Measurements from ENCODE around the gene HPSE2. TPM values are rescaled to one million over a fixed set of nuclear protein-coding genes. Genes with fewer than 3 reads are reported as not detected.

HPSE2 gene
- total RNA-seq, 1 experiment from 2014 or later, result 0.05 TPM

DNA sequence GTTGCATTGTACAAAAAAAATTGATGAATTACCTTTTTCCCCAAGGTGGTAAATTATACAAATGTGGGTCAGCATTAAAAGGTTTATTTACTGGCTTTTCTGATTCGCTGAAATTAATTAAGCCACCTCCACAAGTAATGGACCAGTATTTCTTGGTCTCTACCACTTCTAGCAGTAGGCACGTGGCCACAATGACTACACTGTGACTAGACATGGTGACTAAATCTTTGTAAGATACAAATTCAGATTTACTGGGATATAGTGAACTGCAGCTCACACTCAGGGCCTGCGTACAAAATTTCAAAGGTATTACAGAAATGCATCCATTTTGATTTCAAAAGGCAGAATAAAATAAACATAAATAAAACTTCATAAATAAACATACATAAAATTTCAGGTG, 10.9 kb downstream of the HPSE2 start:
- intact Hi-C loops (cut with micrococcal nuclease), result no loop called here
- H3K27me3 ChIP-seq (ENCODE audit: insufficient read depth, low read length), result peaks cover 30% of the 10 kb centered on the region
- no peak overlapping the region for H3K9ac ChIP-seq (ENCODE audit: low read length)
- no peak overlapping the region for H2AFZ ChIP-seq (ENCODE audit: low read depth, low read length, poor library complexity, severe bottlenecking)
- RAD21 ChIA-PET (ENCODE audit: low non-redundant PET in 1 of 2, low total read pairs in 2 of 2, uncharacterized antibody in 2 of 2, unreplicated experiment in 2 of 2), result no interaction called here
- ATAC-seq, result no peak
- H4K20me1 ChIP-seq (ENCODE audit: insufficient read depth), result no peaks in the 10 kb centered on the region
- TF ChIP-seq, protein P1, sequence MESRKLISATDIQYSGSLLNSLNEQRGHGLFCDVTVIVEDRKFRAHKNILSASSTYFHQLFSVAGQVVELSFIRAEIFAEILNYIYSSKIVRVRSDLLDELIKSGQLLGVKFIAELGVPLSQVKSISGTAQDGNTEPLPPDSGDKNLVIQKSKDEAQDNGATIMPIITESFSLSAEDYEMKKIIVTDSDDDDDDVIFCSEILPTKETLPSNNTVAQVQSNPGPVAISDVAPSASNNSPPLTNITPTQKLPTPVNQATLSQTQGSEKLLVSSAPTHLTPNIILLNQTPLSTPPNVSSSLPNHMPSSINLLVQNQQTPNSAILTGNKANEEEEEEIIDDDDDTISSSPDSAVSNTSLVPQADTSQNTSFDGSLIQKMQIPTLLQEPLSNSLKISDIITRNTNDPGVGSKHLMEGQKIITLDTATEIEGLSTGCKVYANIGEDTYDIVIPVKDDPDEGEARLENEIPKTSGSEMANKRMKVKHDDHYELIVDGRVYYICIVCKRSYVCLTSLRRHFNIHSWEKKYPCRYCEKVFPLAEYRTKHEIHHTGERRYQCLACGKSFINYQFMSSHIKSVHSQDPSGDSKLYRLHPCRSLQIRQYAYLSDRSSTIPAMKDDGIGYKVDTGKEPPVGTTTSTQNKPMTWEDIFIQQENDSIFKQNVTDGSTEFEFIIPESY (IDR thresholded peaks at IDR 0.05; ENCODE audit: extremely low read depth, insufficient replicate concordance, low read length), result no peak
- TF ChIP-seq REST (IDR thresholded peaks at IDR 0.05; ENCODE audit: low read depth), result no peak
- no peak for TF ChIP-seq EZH2phosphoT487 (IDR thresholded peaks at IDR 0.05; ENCODE audit: borderline replicate concordance)
- no peak for TF ChIP-seq ZFX (IDR thresholded peaks at IDR 0.05)
- no peak for TF ChIP-seq CBX3 (IDR thresholded peaks at IDR 0.05; ENCODE audit: low read depth)
- TF ChIP-seq, protein P2, sequence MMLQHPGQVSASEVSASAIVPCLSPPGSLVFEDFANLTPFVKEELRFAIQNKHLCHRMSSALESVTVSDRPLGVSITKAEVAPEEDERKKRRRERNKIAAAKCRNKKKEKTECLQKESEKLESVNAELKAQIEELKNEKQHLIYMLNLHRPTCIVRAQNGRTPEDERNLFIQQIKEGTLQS (IDR thresholded peaks at IDR 0.05), result no peak
- TF ChIP-seq SP1 (IDR thresholded peaks at IDR 0.05; ENCODE audit: low read depth), result no peak
- no peak for TF ChIP-seq POLR2AphosphoS5 (IDR thresholded peaks at IDR 0.05; ENCODE audit: low read depth, low read length)
- TF ChIP-seq EGR1 (IDR thresholded peaks at IDR 0.05; ENCODE audit: low read depth), result no peak
- TF ChIP-seq RAD21 (IDR thresholded peaks at IDR 0.05; ENCODE audit: low read depth), result no peak
- TF ChIP-seq FOSL1 (IDR thresholded peaks at IDR 0.05; ENCODE audit: low read depth), result no peak
- TF ChIP-seq, protein P3, sequence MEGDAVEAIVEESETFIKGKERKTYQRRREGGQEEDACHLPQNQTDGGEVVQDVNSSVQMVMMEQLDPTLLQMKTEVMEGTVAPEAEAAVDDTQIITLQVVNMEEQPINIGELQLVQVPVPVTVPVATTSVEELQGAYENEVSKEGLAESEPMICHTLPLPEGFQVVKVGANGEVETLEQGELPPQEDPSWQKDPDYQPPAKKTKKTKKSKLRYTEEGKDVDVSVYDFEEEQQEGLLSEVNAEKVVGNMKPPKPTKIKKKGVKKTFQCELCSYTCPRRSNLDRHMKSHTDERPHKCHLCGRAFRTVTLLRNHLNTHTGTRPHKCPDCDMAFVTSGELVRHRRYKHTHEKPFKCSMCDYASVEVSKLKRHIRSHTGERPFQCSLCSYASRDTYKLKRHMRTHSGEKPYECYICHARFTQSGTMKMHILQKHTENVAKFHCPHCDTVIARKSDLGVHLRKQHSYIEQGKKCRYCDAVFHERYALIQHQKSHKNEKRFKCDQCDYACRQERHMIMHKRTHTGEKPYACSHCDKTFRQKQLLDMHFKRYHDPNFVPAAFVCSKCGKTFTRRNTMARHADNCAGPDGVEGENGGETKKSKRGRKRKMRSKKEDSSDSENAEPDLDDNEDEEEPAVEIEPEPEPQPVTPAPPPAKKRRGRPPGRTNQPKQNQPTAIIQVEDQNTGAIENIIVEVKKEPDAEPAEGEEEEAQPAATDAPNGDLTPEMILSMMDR (IDR thresholded peaks at IDR 0.05 in 2 of 3, conservative IDR thresholded peaks at IDR 0.05 in 1 of 3; ENCODE audit: borderline replicate concordance in 1 of 3, insufficient read depth in 1 of 3, low read depth in 2 of 3, low read length in 2 of 3), result no peak
- TF ChIP-seq JUND (IDR thresholded peaks at IDR 0.05), result no peak
- TF ChIP-seq ZNF274 (IDR thresholded peaks at IDR 0.05; ENCODE audit: low read depth, low read length), result no peak
- no peak for TF ChIP-seq YY1 (IDR thresholded peaks at IDR 0.05; ENCODE audit: extremely low read depth, insufficient replicate concordance, low read depth, low read length)
- no peak for TF ChIP-seq POLR2A (IDR thresholded peaks at IDR 0.05; ENCODE audit: borderline replicate concordance, extremely low read depth, insufficient read depth, insufficient read length)
- TF ChIP-seq ELF1 (IDR thresholded peaks at IDR 0.05; ENCODE audit: borderline replicate concordance, low read depth), result no peak
- no peak for TF ChIP-seq MAX (IDR thresholded peaks at IDR 0.05)
- no peak for TF ChIP-seq EZH2 (IDR thresholded peaks at IDR 0.05)
- H3K9me3 ChIP-seq (ENCODE audit: control insufficient read depth in 1 of 2, insufficient read depth in 1 of 2, low read depth in 1 of 2, low read length in 2 of 2), result no peaks in the 10 kb centered on the region
- H3K79me2 ChIP-seq (ENCODE audit: insufficient read depth, low read length), result no peaks in the 10 kb centered on the region
- CTCF ChIA-PET, result no interaction called here
- H3K27ac ChIP-seq (ENCODE audit: low read depth, low read length), result no peak overlapping the region
- H3K4me2 ChIP-seq (ENCODE audit: low read length), result no peak overlapping the region
- no peak for DNase-seq (ENCODE audit: low read depth, low spot score)
- no peak overlapping the region for H3K4me3 ChIP-seq (replicated peaks in 1 of 2; ENCODE audit: low read depth in 1 of 2, low read length in 2 of 2)
- H3K9me2 ChIP-seq (ENCODE audit: insufficient read depth), result no peaks in the 10 kb centered on the region
- no peaks in the 10 kb centered on the region for H3K36me3 ChIP-seq (ENCODE audit: control insufficient read depth in 1 of 2, insufficient read depth in 2 of 2, low read length in 2 of 2)
- POLR2A ChIA-PET, result no interaction called here
- no peaks in the 10 kb centered on the region for H3K4me1 ChIP-seq (ENCODE audit: control insufficient read depth in 1 of 2, insufficient read depth in 2 of 2, low read length in 2 of 2)
- BruUV-seq (replicated peaks), result no TSS peak

All from HCT116 (cell line).